ENCODE data around the gene MRFAP1. TPM values are rescaled to one million over a fixed set of nuclear protein-coding genes. Genes with fewer than 3 reads are reported as not detected.

MRFAP1 gene
- total RNA-seq, 1 donor from 2014 or later = 255 TPM

GRCh38 chr4:6676722-6677558 is 36.5 kb downstream of the MRFAP1 start:
- peaks cover 1% of the 10 kb centered on the region for H3K36me3 ChIP-seq (ENCODE audit: control insufficient read depth, insufficient read depth, low read length)
- no peak overlapping the region for H3K4me3 ChIP-seq (ENCODE audit: low read depth, low read length)
- TF ChIP-seq, protein P1, sequence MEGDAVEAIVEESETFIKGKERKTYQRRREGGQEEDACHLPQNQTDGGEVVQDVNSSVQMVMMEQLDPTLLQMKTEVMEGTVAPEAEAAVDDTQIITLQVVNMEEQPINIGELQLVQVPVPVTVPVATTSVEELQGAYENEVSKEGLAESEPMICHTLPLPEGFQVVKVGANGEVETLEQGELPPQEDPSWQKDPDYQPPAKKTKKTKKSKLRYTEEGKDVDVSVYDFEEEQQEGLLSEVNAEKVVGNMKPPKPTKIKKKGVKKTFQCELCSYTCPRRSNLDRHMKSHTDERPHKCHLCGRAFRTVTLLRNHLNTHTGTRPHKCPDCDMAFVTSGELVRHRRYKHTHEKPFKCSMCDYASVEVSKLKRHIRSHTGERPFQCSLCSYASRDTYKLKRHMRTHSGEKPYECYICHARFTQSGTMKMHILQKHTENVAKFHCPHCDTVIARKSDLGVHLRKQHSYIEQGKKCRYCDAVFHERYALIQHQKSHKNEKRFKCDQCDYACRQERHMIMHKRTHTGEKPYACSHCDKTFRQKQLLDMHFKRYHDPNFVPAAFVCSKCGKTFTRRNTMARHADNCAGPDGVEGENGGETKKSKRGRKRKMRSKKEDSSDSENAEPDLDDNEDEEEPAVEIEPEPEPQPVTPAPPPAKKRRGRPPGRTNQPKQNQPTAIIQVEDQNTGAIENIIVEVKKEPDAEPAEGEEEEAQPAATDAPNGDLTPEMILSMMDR (IDR thresholded peaks at IDR 0.05; ENCODE audit: insufficient read depth, low read length, poor library complexity, severe bottlenecking) = no peak
- no peak for DNase-seq (ENCODE audit: low read depth)
- H3K27me3 ChIP-seq (ENCODE audit: control insufficient read depth, insufficient read depth, low read length) = no peaks in the 10 kb centered on the region

DNA sequence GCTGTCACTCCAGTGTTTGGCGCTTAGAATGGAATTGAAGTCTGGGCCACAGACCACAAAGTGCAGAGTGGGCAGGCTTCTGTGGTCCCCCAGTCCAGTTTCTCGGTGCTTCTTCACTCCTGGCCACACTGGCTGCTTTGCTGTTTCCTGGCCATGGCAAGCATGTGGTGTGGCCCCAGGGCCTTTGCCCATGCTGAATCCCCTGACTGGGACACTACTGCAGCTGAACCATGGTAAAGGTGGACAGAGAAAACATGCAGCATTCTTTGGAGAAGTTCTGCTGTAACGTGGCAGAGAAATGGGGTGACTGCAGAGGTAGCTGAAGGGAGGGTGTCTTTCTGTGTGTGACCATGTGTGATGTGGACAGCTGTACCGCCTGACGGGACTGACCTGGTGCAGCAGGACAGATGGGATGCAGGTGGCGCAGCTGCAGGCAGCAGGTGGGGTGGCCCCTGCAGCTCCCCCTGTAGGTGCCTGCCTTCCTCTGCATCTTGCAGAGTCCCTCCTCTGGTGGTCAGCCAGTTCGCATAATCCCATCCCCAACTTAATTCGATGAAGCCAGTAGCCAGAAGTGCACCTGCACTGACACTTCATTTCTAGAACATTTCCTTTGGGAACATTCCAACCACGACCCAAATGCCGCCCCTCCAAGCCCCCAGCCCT is 40.0 kb downstream of the MRFAP1 start:
- H3K4me3 ChIP-seq (ENCODE audit: low read depth, low read length) = no peak overlapping the region
- peaks cover 2% of the 10 kb centered on the region for H3K27me3 ChIP-seq (ENCODE audit: control insufficient read depth, insufficient read depth, low read length)
- peaks cover 1% of the 10 kb centered on the region for H3K36me3 ChIP-seq (ENCODE audit: control insufficient read depth, insufficient read depth, low read length)
- DNase-seq (ENCODE audit: low read depth) = no peak
- TF ChIP-seq, protein P1 (IDR thresholded peaks at IDR 0.05; ENCODE audit: insufficient read depth, low read length, poor library complexity, severe bottlenecking) = no peak

DNA sequence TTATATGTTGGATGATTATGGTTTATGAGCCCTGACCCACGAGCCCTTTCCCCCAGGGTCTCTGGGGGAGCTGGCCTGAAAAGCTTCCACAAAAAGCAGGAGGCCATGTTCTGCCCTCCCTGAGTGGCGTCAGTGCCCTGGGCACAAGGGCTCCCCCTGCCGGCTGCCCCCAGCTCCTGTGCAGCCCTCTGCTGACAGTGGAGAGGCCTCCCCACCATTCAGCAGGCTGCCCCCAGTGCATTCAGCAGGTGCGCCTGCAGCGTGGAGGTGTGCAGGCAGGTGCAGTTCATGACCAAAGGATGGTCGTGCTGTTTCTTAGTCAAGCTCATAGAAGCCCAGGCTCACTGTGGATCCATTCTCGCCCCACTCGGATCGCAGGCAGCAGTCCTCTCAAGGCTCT is 40.7 kb downstream of the MRFAP1 start:
- TF ChIP-seq, protein P1 (IDR thresholded peaks at IDR 0.05; ENCODE audit: insufficient read depth, low read length, poor library complexity, severe bottlenecking) = peak; percentile 21
- peaks cover 2% of the 10 kb centered on the region for H3K27me3 ChIP-seq (ENCODE audit: control insufficient read depth, insufficient read depth, low read length)
- no peak overlapping the region for H3K4me3 ChIP-seq (ENCODE audit: low read depth, low read length)
- H3K36me3 ChIP-seq (ENCODE audit: control insufficient read depth, insufficient read depth, low read length) = no peaks in the 10 kb centered on the region
- DNase-seq (ENCODE audit: low read depth) = no peak

DNA sequence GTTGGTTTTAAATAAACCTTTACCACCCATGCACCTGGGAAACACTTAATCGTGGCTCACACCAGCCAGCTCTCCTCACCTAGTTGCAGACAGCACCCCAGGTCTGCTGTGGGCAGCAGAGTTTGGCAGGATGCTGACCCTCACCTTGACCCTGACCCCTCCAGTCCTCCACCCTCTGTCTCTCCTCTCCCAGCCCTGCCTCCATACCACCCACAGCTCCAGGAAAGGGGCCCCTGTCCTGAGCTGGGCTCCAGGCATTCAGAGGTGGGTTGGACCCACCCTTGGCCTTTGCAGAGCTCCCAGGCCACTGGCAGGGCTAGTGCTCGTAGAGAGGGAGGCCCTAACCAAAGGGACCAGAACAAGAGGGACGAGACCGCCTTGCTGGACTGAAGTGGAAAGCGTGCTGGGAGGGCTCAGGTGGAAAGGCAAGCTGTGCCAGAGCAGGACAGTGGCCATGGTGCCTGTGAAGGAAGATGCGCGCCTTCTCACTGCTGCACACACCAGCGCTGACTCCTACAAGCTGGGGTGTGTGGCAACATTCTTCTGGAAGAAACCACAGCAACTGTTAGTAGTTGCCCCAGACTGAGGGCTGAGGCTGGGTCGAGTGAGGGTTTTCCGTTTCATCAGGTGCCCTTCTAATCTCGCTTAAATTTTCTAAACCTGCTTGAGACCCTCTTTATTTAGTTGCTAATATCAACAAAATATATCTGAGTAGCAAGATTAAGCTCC is 42.5 kb downstream of the MRFAP1 start:
- TF ChIP-seq, protein P1 (IDR thresholded peaks at IDR 0.05; ENCODE audit: insufficient read depth, low read length, poor library complexity, severe bottlenecking) = no peak
- DNase-seq (ENCODE audit: low read depth) = no peak
- no peak overlapping the region for H3K4me3 ChIP-seq (ENCODE audit: low read depth, low read length)
- peaks cover 2% of the 10 kb centered on the region for H3K27me3 ChIP-seq (ENCODE audit: control insufficient read depth, insufficient read depth, low read length)
- H3K36me3 ChIP-seq (ENCODE audit: control insufficient read depth, insufficient read depth, low read length) = no peaks in the 10 kb centered on the region

DNA sequence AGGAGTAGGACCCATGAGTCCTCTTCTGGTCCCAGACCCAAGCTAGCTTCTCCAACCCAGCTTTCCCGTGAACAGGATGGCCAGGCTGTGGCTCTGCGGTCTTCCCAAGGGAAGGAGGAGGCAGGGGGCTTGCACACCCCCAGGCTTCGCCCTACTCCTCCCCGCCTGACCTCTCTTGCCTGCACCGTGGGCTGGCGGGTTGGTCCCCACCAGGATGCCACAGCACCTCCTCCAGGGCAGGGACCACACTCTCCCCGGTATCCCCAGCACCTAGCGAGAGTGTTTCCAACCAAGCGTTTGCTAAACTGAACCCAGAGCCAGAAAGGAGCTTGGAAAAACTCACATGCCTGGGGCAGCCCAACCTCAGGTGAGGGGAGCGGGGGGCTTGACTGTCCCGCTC is 44.2 kb downstream of the MRFAP1 start:
- H3K36me3 ChIP-seq (ENCODE audit: control insufficient read depth, insufficient read depth, low read length) = no peaks in the 10 kb centered on the region
- no peak for DNase-seq (ENCODE audit: low read depth)
- TF ChIP-seq, protein P1 (IDR thresholded peaks at IDR 0.05; ENCODE audit: insufficient read depth, low read length, poor library complexity, severe bottlenecking) = no peak
- H3K27me3 ChIP-seq (ENCODE audit: control insufficient read depth, insufficient read depth, low read length) = peaks cover 2% of the 10 kb centered on the region
- no peak overlapping the region for H3K4me3 ChIP-seq (ENCODE audit: low read depth, low read length)
